ENCODE results near the gene CDK5R1. TPM values are rescaled to one million over a fixed set of nuclear protein-coding genes. Genes with fewer than 3 reads are reported as not detected.

Gene CDK5R1
- total and polyA plus RNA-seq, 2 experiments from 2014 or later, result 2.5 to 3.5 TPM

- TF ChIP-seq CTCF (IDR thresholded peaks at IDR 0.05; ENCODE audit: low read depth, low read length), result peak; percentile 7
- DNase-seq (ENCODE audit: low read depth in 1 of 2, low spot score in 1 of 2), result no peak
- Histone ChIP-seq H3K4me1 (ENCODE audit: low read depth) (peaks cover 27% of the 10 kb centered on the region), H3K9me3 (ENCODE audit: low read depth) (no peaks in the 10 kb centered on the region), H3K36me3 (no peaks in the 10 kb centered on the region), H3K27me3 (no peaks in the 10 kb centered on the region), H3K27ac (no peak overlapping the region), H3K4me3 (no peak overlapping the region)
Measured at GRCh38 chr17:32497431-32498205, 10.8 kb downstream of the CDK5R1 start.

GRCh38 chr17:32498391-32498790 is 11.6 kb downstream of the CDK5R1 start:
- Histone ChIP-seq H3K9me3 (ENCODE audit: low read depth) (no peaks in the 10 kb centered on the region), H3K27ac (no peak overlapping the region), H3K27me3 (no peaks in the 10 kb centered on the region), H3K4me1 (ENCODE audit: low read depth) (peaks cover 27% of the 10 kb centered on the region), H3K4me3 (no peak overlapping the region), H3K36me3 (no peaks in the 10 kb centered on the region)
- DNase-seq (ENCODE audit: low read depth in 1 of 2, low spot score in 1 of 2), result no peak
- no peak for TF ChIP-seq CTCF (IDR thresholded peaks at IDR 0.05; ENCODE audit: low read depth, low read length)

DNA sequence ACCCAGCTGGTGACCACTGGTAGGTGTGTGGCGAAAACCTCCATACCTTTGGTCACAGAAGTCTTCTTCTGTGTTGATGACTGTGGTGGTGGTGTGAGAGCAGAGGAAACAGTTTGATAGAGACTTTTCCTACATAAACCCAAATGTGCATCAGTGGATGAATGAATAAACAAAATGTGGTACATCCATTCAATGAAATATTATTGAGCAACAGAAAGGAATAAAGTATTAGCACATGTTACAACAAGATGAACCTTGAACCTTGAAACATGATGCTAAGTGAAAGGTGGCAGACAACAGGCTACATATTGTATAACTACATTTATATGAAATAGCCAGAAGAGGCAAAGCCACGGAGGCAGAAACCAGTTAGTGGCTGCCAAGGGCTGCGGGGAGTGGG is 15.2 kb downstream of the CDK5R1 start:
- H3K36me3 ChIP-seq, result no peaks in the 10 kb centered on the region
- H3K4me1 ChIP-seq (ENCODE audit: low read depth), result peaks cover 12% of the 10 kb centered on the region
- H3K9me3 ChIP-seq (ENCODE audit: low read depth), result no peaks in the 10 kb centered on the region
- H3K27ac ChIP-seq, result no peak overlapping the region
- H3K27me3 ChIP-seq, result no peaks in the 10 kb centered on the region
- H3K4me3 ChIP-seq, result no peak overlapping the region
- TF ChIP-seq CTCF (IDR thresholded peaks at IDR 0.05; ENCODE audit: low read depth, low read length), result no peak
- no peak for DNase-seq (ENCODE audit: low read depth in 1 of 2, low spot score in 1 of 2)

GRCh38 chr17:32502710-32503109 is 15.9 kb downstream of the CDK5R1 start:
- no peaks in the 10 kb centered on the region for H3K27me3 ChIP-seq
- TF ChIP-seq CTCF (IDR thresholded peaks at IDR 0.05; ENCODE audit: low read depth, low read length), result no peak
- peaks cover 11% of the 10 kb centered on the region for H3K4me1 ChIP-seq (ENCODE audit: low read depth)
- H3K9me3 ChIP-seq (ENCODE audit: low read depth), result no peaks in the 10 kb centered on the region
- H3K4me3 ChIP-seq, result no peak overlapping the region
- no peak for DNase-seq (ENCODE audit: low read depth in 1 of 2, low spot score in 1 of 2)
- no peak overlapping the region for H3K27ac ChIP-seq
- H3K36me3 ChIP-seq, result no peaks in the 10 kb centered on the region

- no peak overlapping the region for H3K4me3 ChIP-seq
- H3K27me3 ChIP-seq, result no peaks in the 10 kb centered on the region
- no peaks in the 10 kb centered on the region for H3K36me3 ChIP-seq
- DNase-seq (ENCODE audit: low read depth in 1 of 2, low spot score in 1 of 2), result no peak
- no peak for TF ChIP-seq CTCF (IDR thresholded peaks at IDR 0.05; ENCODE audit: low read depth, low read length)
- peak overlapping the region; percentile 15 for H3K27ac ChIP-seq
- H3K4me1 ChIP-seq (ENCODE audit: low read depth), result peaks cover 8% of the 10 kb centered on the region
- no peaks in the 10 kb centered on the region for H3K9me3 ChIP-seq (ENCODE audit: low read depth)
Measured at GRCh38 chr17:32503251-32504165, 16.7 kb downstream of the CDK5R1 start.

Measured in cardiac muscle cell (in vitro differentiated cells and primary cell).